ENCODE data around the gene PGAM4.
"Not testable (repeated sequence)": the region's sequence is repeated elsewhere in the genome, so short reads cannot be mapped to it uniquely, and the experiment has no call there.

Gene PGAM4

GRCh38 chrX:77930581-77930980 lies 38.9 kb downstream of the PGAM4 start:
- H3K4me3 ChIP-seq (ENCODE audit: low read depth, low read length): no peak overlapping the region

GRCh38 chrX:77925764-77926163 lies 43.7 kb downstream of the PGAM4 start:
- H3K4me3 ChIP-seq (ENCODE audit: low read depth, low read length): no peak overlapping the region

DNA sequence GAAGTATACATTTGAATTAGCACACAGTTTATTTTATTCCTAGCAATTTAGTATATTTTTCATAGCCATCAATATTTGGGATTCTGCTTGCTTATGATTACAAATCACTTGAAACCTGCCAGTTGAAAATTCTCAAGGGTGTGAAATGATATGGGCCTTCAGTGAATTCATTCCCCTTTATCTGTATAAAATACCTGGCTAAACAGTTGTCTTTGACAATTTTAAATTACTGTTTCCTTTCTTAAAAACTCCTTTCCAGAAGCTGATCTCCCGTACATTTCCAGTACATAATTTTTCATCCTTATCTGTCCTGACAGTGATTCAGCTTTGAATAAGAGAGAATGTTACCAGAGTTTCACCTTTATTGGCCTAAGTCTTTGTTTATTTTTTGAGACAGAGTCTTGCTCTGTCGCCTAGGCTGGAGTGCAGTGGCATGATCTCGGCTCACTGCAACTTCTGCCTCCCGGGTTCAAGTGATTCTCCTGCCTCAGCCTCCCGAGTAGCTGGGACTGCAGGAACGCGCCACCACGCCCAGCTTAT lies 45.0 kb downstream of the PGAM4 start:
- no peak overlapping the region for H3K4me3 ChIP-seq (ENCODE audit: low read depth, low read length)

GRCh38 chrX:77922787-77923186 lies 46.7 kb downstream of the PGAM4 start:
- no peak overlapping the region for H3K4me3 ChIP-seq (ENCODE audit: low read depth, low read length)

DNA sequence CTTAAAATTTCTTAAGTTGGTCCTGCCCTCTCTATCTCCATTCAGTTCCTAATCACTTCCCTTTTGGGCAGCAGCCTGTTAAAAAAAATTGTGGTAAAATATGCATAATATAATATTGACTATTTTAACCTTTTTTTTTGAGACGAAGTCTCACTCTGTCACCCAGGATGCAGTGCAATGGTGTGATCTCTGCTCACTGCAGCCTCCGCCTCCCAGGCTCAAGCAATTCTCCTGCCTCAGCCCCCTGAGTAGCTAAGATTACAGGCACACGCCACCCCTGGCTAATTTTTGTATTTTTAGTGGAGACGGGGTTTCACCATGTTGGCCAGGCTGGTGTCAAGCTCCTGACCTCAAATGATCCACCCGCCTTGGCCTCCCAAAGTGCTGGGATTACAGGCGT lies 50.1 kb downstream of the PGAM4 start:
- not testable (repeated sequence) for H3K4me3 ChIP-seq (ENCODE audit: low read depth, low read length)

DNA sequence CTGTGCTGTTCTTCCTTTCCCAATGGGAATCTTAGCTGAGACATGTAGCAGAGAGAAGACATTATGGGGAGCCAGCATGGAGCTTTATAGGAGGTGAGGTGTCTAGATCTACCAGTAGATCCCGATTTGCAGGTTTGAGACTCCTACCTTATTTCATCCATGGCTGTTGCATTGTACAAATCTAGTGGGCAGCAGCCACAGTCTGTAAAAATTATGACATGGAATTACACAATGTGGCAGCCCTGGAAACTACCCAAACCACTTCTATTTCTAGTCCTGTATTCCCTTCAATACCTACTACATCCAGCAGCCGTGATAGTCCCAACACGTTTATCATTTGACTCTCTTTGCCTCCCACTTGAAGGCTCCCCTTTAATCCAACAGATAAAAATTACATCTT lies 50.9 kb downstream of the PGAM4 start:
- no peak overlapping the region for H3K4me3 ChIP-seq (ENCODE audit: low read depth, low read length)

Measured in iPS-11a (cell line).